DND-41 (cell line): Measurements from ENCODE around the gene PDZRN4.

Experiments
- EZH2 ChIP-seq: IDR thresholded peaks from 3 replicates; pipeline ENCODE4 v1.6.1; 2012; ENCODE audit warnings: borderline replicate concordance, low read depth, mild to moderate bottlenecking, moderate library complexity, low read length, inconsistent platforms; ENCODE audit not compliant: severe bottlenecking
- TF ChIP-seq, protein P1 (sequence below): IDR thresholded peaks from 2 replicates; pipeline ENCODE4 v1.5.1; 2012; ENCODE audit warnings: borderline replicate concordance, low read length, moderate library complexity, mild to moderate bottlenecking; ENCODE audit not compliant: poor library complexity, severe bottlenecking; ENCODE audit errors: extremely low read depth

DNA sequence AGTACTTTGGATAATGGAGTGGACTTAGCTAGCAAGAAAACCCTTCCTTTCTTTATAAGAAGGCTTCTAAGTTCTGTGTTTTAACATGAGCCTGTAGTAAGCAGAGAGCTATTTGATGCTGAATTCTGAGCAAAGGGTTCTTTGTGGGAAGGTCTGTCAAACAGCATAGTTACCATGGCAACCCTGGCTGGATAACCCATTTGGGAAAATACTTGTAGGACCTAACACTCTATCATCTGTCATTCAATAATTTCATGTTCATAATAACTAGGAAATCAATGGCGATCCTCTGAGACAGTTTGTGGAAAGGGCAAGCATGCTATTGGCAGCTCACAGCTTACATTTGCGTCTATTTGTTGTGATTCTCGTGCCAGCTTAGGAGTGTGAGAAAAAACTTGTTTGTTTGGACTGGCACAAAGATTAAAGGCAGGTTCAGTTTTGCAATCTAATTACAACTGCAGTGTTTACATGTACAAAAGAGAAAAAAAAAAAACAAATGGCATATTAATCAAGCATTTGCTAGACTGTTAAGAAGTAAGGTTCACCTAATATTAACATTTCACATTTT lies 219.2 kb downstream of the PDZRN4 start:
- TF ChIP-seq, protein P1, sequence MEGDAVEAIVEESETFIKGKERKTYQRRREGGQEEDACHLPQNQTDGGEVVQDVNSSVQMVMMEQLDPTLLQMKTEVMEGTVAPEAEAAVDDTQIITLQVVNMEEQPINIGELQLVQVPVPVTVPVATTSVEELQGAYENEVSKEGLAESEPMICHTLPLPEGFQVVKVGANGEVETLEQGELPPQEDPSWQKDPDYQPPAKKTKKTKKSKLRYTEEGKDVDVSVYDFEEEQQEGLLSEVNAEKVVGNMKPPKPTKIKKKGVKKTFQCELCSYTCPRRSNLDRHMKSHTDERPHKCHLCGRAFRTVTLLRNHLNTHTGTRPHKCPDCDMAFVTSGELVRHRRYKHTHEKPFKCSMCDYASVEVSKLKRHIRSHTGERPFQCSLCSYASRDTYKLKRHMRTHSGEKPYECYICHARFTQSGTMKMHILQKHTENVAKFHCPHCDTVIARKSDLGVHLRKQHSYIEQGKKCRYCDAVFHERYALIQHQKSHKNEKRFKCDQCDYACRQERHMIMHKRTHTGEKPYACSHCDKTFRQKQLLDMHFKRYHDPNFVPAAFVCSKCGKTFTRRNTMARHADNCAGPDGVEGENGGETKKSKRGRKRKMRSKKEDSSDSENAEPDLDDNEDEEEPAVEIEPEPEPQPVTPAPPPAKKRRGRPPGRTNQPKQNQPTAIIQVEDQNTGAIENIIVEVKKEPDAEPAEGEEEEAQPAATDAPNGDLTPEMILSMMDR: no peak
- no peak for TF ChIP-seq EZH2
